Stimulated activated CD8-positive, alpha-beta memory T cell treated with anti-CD3 and anti-CD28 coated beads, Interleukin-2, amount 100 ng/mL, for 48 hours (primary cell): ENCODE measurements around the gene OR10R2.

ENCODE experiments used
- DNase-seq, 2 donors: peaks; one replicate each; pipeline ENCODE4 v3.0.0-alpha.2; 2020; ENCODE audit warnings: low read depth in 2 of 2

OR10R2 gene

GRCh38 chr1:158527190-158527815 lies 55.3 kb downstream of the OR10R2 start:
- DNase-seq: no peak
